NCI-H2171 treated with DMSO at 0.1 percent for 48 hours (cell line): ENCODE results near the gene CAMK1G.

ENCODE experiments used
- DNase-seq: peaks from one replicate; lab custom pipeline; 2025; lab: John Stamatoyannopoulos, UW

The CAMK1G gene

DNA sequence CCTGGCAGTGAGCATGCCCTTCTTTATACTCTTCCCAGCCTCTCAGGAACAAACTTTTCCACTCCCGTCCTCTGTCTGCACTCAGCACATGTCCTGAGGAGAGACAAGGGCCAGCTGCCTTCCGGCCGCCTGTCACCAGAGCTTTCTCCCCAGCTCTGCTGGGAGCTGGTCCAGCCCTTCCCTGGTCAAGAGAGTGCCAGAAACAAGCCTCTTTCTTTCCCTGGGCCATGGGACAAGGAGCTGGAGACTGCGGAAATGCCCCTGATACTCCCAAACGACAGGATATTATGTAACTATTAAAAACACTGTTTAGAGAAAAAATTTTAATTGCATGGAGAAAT is 58.3 kb downstream of the CAMK1G start:
- no peak for DNase-seq

DNA sequence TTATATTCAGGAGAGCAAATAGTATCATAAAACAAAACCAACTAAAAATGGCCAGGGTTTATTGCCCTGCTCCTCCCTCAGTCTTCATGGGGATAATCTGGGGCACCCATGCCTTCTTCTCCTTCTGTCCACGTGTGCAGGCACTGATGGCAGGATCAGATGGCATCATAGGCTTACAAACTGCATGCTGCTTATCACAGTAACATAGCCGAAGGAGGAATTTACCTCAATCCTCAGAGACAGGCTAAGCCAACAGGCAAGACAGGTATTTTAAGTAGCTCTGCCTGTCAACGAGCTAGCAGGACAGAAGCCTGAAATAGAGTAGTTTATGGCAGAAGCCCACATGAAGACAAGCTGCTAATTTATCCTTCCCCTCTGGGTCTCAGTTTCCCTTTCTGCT is 59.3 kb downstream of the CAMK1G start:
- no peak for DNase-seq

GRCh38 chr1:209643285-209644020 is 59.9 kb downstream of the CAMK1G start:
- DNase-seq, result no peak

- peak; percentile 27 for DNase-seq
Observed at GRCh38 chr1:209645574-209646452, 62.3 kb downstream of the CAMK1G start.

DNA sequence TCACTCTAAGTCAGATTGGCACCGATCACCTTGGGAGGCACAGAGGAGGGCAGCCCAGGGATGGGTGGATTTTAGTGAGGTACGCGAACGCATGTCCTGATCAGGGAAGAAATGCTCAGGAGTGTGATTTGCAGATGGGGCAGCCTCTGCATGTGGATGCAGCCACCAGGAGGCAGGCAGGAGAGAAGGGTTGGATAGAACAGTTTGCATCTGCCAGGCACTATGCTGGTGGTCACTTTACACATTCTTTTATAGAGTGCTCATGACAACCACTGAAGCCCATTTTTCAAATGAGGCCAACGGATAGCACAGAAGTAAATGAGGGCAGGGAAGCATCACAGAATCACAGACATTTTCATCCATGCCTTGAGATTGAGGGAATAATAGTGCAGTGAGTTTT is 63.0 kb downstream of the CAMK1G start:
- DNase-seq, result no peak

DNA sequence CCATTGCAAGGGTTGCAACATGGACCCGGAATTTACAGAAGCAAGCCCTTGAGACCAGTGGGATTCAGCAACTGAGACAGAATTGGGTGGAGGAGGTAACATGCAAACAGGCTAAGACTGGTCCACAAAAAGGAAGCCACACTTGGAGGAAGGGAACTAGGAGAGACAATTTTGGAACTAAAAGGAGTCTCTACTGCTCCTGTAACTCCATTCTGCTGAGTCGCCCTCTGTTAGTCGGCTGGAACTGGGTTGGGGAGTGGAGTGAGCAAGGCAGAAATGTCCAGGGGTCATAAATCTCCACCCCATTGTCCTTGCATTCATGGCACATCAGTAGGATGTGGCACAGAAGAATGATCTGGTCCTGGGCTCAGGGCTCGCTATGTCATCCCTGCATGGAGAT is 63.6 kb downstream of the CAMK1G start:
- DNase-seq, result no peak

GRCh38 chr1:209648346-209648745 is 64.8 kb downstream of the CAMK1G start:
- DNase-seq, result peak; percentile 55

DNA sequence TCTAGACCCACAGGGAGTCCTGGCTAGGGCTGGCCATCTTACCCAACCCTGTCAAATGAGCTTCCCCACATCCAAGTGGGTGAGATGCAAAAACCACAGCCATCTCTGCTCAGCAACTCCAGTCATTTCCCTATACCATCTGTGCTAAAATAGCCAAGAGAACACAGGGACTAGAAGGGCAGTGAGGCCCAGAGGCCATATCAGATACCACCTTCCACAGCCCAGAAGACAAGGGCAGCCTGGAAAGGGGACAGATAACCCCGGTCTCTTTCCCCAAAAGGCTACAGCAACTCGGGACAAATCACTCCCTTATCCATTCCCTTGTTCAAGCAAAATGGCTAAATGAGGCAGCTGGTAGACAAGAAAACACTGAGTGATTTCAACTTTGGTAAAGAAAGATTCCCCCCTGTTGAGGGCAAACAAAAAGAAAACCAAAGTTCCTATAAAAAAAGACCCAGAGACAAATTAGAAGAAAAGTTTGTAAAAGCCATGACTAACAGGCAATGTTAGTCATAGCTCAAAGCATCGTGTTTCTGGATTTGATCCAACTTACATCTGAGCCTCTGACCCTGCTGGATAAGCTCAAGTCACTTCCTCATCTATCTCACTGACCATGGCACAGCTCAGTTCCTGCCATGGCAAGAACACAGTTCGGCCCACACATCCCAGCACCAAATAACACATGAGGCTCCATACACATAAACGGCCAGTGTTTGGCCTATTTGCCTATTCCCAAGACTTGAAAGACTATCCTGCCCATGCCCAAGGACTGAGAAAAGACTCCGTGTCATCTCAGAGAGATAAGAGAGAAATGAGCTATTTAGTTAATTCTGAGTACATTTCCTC is 65.6 kb downstream of the CAMK1G start:
- no peak for DNase-seq

DNA sequence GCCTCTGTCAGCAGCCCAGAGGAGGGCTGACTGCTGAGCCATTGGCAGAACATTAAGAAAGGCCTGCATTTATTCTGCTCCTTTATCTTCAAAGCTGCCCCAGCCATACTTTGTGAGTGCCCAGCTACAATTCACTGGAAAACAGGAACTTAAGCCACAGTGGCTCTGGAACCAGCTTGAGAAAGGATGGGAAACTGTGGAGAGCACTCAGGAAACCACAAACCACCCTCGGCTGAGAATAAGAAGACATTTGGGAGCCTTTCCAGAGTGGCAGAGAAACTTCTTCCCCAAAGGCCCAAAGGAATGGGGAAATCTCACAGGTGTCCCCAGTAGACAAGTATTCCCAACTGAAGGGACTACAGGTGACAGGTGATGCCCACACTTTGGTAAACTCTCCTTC is 66.9 kb downstream of the CAMK1G start:
- DNase-seq, result no peak

GRCh38 chr1:209651138-209651587 is 67.6 kb downstream of the CAMK1G start:
- DNase-seq, result no peak

DNA sequence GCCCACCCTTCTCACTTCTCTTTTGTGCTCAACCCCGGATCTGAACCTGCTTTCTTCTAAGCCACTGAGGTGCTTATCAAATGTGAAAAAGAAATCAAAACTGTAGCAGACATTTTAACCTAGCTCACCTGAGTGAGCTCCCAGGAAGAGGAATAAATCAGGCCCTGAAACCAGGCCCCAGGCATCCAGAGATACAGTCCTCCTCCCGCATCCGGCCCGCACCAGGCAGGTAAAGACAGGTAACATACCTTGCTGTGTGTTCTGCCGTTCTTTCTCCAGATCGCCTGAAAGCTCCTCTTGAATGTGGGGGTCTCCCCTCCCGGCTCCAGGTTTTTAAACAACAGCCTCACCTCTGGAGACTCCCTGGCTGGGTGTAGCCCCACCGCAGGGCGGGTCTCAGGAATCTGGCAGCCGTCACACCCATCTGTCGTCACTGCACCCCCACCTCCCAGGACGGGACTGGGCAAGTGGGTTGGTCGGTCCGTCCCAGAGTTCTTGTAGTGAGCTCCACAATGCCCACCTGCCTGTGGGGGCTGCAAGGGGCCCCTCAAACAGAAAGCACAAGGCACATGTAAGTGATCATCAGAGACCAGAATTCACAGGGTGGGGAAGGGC is 68.7 kb downstream of the CAMK1G start, which contains the start of gene LAMB3:
Gene LAMB3 (minus strand): TSS at position 305 of the 615 bp plus-strand sequence. CDS start 1,481 bp downstream, outside the sequence.
- peak; percentile 55 for DNase-seq

- peak; percentile 75 for DNase-seq
Observed at GRCh38 chr1:209652873-209653401, 69.4 kb downstream of the CAMK1G start.

DNA sequence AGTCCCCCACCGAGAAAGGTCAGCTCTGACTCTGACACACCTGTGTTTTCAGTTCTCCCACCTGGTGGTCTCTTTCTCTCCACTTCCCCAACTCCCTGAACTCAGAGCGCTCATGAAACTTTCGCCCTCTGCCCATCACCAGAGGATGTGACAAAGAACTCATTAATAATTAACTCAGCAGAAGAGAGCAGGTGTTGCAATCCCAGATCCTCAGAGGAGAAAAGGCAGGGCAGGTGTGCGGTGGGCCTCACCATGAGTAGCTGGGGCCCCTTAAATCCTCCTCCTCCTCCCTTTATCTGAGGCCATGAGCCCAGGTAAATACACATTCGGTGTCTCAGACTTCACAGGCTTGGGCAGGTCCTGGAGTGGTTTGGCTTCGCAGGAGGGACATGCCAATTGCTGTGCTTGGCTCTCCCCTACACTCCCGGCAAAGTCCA is 70.4 kb downstream of the CAMK1G start:
- peak; percentile 37 for DNase-seq

- DNase-seq, result no peak
Observed at GRCh38 chr1:209655411-209656231, 72.1 kb downstream of the CAMK1G start.

- no peak for DNase-seq
Observed at GRCh38 chr1:209657140-209657879, 73.8 kb downstream of the CAMK1G start.

DNA sequence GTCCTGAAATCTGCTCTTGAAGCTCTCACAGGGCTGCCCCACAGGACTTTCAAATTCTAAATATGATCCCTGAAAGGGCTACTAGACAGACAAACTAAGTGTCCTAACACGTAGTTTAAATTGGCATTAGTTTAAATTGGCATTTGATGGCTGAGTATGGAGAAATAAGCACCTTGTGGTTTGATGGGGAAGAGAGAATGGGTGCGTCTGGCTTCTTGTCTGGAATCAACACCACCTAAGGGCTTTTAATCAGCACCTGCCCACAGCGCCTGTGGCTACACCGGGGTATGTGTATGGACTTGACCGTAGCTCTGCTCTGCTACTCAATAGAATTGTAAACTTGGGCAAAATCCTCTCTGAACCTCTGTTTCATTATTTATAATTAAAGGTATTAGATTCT is 74.4 kb downstream of the CAMK1G start:
- no peak for DNase-seq

DNA sequence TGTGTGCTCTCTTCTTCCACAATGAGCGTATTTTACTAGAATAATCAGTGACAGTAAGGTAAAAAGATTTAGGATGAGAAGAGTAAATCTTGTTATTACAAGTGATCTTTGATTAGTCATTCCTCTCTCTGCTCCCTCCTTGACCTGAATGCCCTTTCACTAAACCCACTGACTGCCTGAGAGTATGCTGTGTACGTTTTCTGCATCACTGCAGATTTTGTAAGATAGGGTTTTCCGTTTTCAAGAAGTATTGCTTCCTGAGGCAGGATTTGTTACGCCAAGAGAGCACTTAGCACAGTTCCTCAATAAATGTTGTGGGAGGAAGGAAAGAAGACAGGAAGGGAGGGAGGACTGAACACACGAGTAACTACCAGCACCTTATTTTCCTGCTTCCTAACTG is 76.4 kb downstream of the CAMK1G start:
- no peak for DNase-seq

DNA sequence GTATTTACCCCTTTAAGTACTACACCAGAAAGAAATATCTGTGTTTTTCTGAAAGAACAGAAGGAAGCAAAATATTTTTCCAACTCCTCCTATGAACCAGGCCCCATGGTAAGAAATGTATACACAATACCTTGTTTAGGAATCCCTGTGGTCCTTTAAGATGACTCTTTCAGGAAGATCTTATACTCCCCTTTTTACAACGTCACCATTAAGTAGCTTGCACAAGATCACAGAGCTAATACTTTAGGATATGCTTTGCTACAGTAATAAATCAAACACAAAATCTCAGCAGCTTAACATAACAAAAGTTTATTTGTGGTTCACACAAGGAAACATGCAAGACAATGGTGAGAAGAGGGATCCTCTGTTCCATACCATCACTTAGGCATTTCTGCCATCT is 77.6 kb downstream of the CAMK1G start:
- DNase-seq, result no peak

GRCh38 chr1:209662879-209663327 is 79.4 kb downstream of the CAMK1G start:
- no peak for DNase-seq
